SK-N-MC (cell line): ENCODE results near the gene SH3GL3.

Source experiments
- EZH2 ChIP-seq: fragments of 200-600 bp; sonication (generic); IDR thresholded peaks from one replicate; pipeline ENCODE4 v1.6.1; 2017; ENCODE audit warnings: antibody characterized with exemption
- FOXP2 ChIP-seq: optimal IDR thresholded peaks from 2 replicates; pipeline ENCODE3; 2011; ENCODE audit warnings: mild to moderate bottlenecking, moderate library complexity; ENCODE audit not compliant: insufficient read depth; ENCODE audit errors: extremely low read length, control extremely low read depth
- POLR2AphosphoS5 ChIP-seq: IDR thresholded peaks from 2 replicates; pipeline ENCODE4 v1.6.1; 2012; ENCODE audit warnings: mild to moderate bottlenecking, low read depth, low read length, borderline replicate concordance

DNA sequence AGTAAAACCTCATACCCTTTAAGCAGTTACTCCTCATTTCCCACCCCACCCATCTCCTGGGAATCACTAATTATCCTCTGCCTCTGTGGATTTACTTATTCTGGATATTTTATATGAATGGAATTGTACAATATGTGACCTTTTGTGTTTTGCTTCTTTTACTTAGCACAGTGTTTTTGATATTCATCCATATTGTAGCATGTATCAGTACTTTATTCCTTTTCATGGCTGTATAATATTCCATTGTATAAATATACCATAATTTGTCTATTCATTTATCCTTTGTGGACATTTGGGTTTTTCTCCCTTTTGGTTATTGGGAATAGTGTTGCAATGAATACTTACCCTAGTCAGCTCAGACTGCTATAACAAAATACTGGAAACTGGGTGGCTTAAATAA lies 39.2 kb downstream of the SH3GL3 start:
- no peak for TF ChIP-seq POLR2AphosphoS5
- no peak for TF ChIP-seq FOXP2
- no peak for TF ChIP-seq EZH2
